GM12891 (cell line): ENCODE measurements around the gene DCUN1D4.

Experiments used
- POLR2A ChIP-seq: IDR thresholded peaks from 2 replicates; pipeline ENCODE4 v1.6.1; 2011; ENCODE audit warnings: low read depth, low read length, control low read depth
- POLR2AphosphoS5 ChIP-seq: IDR thresholded peaks from 2 replicates; pipeline ENCODE4 v1.6.1; 2011; ENCODE audit warnings: low read depth, low read length, control low read depth
- POU2F2 ChIP-seq: IDR thresholded peaks from 2 replicates; pipeline ENCODE4 v1.6.1; 2011; ENCODE audit warnings: low read depth, mild to moderate bottlenecking, control low read depth, low read length, moderate library complexity

- TF ChIP-seq POLR2AphosphoS5, result no peak
- no peak for TF ChIP-seq POLR2A
- no peak for TF ChIP-seq POU2F2
Observed at GRCh38 chr4:51843309-51844152, 578 bp downstream of the DCUN1D4 start.
